C4-2B (cell line): ENCODE data around the gene OVCH1.

Source experiments
- H3K27ac ChIP-seq: fragments of 450-650 bp; 2 replicates; pipeline ENCODE4 v1.5.1; 2017
- CTCF ChIP-seq: fragments of 450-650 bp; conservative IDR thresholded peaks from 2 replicates; pipeline ENCODE4 v1.5.1; 2017; ENCODE audit warnings: mild to moderate bottlenecking
- ZFX ChIP-seq: fragments of 450-650 bp; IDR thresholded peaks from 2 replicates; pipeline ENCODE4 v1.6.1; 2017

OVCH1 gene

DNA sequence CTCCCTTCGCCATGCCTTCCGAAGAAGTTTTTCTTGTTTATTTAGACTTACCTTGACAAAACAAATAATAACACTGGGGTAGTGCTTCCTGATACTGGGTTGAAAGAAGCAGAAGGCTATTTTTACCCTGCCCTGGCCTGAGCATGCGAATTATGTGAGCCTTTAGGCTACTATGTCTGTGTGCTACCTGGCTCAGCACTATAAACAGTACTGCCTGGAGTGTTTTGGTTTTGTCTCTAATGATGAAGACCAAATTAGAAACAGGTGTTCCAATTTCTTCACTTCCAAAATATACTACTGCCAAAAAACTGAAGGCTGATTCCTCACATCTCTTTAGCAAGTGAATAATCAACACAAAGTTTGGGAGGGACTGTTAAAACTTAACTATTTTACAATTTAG is 7.6 kb upstream of the OVCH1 start:
- no peak for TF ChIP-seq ZFX
- TF ChIP-seq CTCF: no peak
- H3K27ac ChIP-seq: no peak overlapping the region

DNA sequence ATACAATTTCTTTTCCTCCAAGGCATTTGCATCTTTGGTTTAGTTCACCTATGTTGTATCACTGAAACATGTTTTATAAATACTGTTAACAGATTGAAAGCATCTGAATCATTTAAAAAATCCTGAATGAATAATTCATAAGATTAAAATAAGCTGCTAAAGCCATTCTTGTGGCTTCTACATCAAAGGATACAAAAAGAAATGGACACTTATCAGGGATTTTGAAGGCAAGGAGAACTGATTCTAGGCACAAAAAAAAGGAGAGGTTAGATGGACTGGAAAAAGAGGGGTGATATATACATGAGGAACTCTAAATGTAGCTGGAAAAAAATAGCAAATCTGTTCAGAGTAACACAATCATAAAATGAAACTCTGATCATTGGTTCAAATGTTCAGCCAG is 5.8 kb upstream of the OVCH1 start:
- TF ChIP-seq CTCF (no peak), ZFX (no peak)
- H3K27ac ChIP-seq: no peak overlapping the region

- no peak for TF ChIP-seq CTCF
- TF ChIP-seq ZFX: no peak
- H3K27ac ChIP-seq: no peak overlapping the region
Measured at GRCh38 chr12:29499235-29499634, 1.7 kb upstream of the OVCH1 start.

DNA sequence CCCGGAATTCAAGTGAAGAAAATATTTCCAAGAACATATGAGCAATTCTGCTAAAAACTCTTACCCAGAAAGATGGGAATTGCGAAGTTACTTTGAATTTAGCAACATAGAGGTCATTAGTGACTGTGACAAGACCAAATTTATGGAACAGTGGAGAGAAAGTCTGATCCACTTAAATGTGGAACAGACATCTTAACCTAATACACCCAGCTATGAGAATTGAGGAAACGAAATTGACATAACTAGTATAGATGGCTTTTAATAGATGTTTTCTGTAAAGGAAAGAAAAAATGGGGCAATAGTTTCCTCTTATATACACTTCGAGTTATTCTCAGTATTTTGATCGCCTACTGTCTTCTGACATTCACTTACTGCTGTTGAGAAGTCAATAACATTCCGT is 4.6 kb downstream of the OVCH1 start:
- TF ChIP-seq ZFX (no peak), CTCF (no peak)
- no peak overlapping the region for H3K27ac ChIP-seq

DNA sequence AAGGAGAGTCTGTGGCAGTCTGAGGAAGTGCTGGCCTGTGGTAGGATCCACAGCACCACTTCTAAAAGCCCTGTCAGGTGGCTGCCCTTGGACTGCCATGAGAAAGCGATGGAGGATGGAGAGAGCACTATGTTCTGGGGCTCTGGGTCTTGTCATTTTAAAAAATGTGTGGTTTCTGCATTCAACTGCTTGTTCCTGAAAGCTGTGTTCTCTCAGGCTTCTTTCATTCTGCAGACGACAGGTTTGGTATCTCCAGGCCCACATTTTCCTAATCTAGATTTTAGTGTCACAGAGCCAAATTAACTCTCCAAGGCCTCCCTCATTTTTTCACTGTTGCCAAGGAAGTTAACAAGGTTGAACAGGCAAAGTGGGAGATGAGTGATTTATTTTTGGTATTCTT is 10.5 kb downstream of the OVCH1 start:
- no peak overlapping the region for H3K27ac ChIP-seq
- no peak for TF ChIP-seq CTCF
- no peak for TF ChIP-seq ZFX

DNA sequence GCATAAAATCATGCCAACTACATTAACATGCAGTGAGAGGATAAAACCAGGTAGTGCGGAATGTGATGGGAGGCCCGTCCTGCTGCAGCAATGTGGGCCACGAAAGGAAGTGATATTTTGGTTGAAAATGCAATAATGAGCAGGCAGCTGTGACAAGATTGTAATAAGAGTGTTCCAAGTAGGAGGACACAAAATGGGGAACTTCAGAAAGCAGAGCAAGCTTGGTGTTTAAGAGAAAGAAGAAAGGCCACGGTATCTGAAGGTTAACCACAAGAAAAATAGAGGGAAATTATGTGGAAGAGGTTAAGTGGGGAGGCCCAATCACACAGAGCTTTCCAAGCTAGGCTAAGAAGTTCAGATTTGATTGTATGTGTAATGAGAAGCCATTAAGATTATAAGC is 34.3 kb downstream of the OVCH1 start:
- H3K27ac ChIP-seq: no peak overlapping the region
- TF ChIP-seq CTCF: no peak
- no peak for TF ChIP-seq ZFX

DNA sequence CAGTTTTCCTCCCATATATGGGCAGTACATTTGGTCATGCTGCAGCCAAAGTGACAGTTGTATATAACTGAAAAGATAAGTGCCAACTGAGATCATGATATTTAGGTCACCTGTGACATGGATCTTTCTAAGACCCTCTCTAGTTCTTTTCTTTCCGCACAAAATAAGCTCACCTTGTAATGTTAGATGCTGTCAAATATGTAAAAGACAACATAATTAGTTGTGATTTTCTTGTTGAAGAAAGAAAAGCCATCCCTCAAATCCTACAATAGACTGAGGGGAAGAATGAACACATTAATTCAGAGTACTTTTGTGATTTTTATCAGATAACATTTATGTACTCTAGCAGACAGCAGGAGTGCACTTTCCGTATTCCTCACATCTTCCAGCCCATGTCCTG is 37.4 kb downstream of the OVCH1 start:
- no peak for TF ChIP-seq CTCF
- TF ChIP-seq ZFX: no peak
- H3K27ac ChIP-seq: no peak overlapping the region
